Medulla oblongata (tissue), 1 donor: Measurements from ENCODE around the gene ZNF566.
"Not testable (repeated sequence)": the region's sequence is repeated elsewhere in the genome, so short reads cannot be mapped to it uniquely, and the experiment has no call there.

Experiments
- DNase-seq: peaks from one replicate; pipeline ENCODE4 v3.0.0-alpha.2; 2015; ENCODE audit errors: extremely low spot score

The ZNF566 gene

GRCh38 chr19:36489118-36489919 lies at the start of gene ZNF566:
Gene ZNF566, minus strand, starts transcription at chr19:36489561. Its CDS starts 13,004 bp downstream, at chr19:36476557.
- DNase-seq, result peak; percentile 96

- DNase-seq, result peak; percentile 2
These were observed 39.7 kb upstream of the ZNF566 start for GRCh38 chr19:36528921-36529518.

GRCh38 chr19:36528194-36528920 lies 39.0 kb upstream of the ZNF566 start, which contains the start of gene ZNF260:
Gene ZNF260, minus strand, starts transcription at chr19:36528271. Its CDS starts 13,033 bp downstream, at chr19:36515238.
- DNase-seq, result peak; percentile 99

- no peak for DNase-seq
These were observed 38.5 kb upstream of the ZNF566 start for GRCh38 chr19:36527873-36528193.

GRCh38 chr19:36527341-36527740 lies 38.0 kb upstream of the ZNF566 start:
- peak; percentile 17 for DNase-seq

GRCh38 chr19:36526581-36526980 lies 37.2 kb upstream of the ZNF566 start:
- DNase-seq, result no peak

- no peak for DNase-seq
These were observed 35.3 kb upstream of the ZNF566 start for GRCh38 chr19:36524617-36525016.

- DNase-seq, result no peak
These were observed 24.8 kb upstream of the ZNF566 start for GRCh38 chr19:36514012-36514612.

- DNase-seq, result no peak
These were observed 19.0 kb upstream of the ZNF566 start for GRCh38 chr19:36508325-36508724.

- no peak for DNase-seq
These were observed 12.6 kb upstream of the ZNF566 start for GRCh38 chr19:36501973-36502372.

- no peak for DNase-seq
These were observed 7.6 kb upstream of the ZNF566 start for GRCh38 chr19:36497001-36497400.

- peak; percentile 76 for DNase-seq
These were observed 3.5 kb upstream of the ZNF566 start for GRCh38 chr19:36492689-36493453.

- DNase-seq, result not testable (repeated sequence)
These were observed 1.5 kb upstream of the ZNF566 start for GRCh38 chr19:36490846-36491245.

GRCh38 chr19:36489920-36490415 lies 607 bp upstream of the ZNF566 start:
- DNase-seq, result peak; percentile 92

GRCh38 chr19:36488846-36489117 lies 579 bp downstream of the ZNF566 start:
- DNase-seq, result peak; percentile 33

- no peak for DNase-seq
These were observed 1.1 kb downstream of the ZNF566 start for GRCh38 chr19:36488118-36488845.

- DNase-seq, result no peak
These were observed 5.7 kb downstream of the ZNF566 start for GRCh38 chr19:36483653-36484052.

GRCh38 chr19:36482876-36483275 lies 6.5 kb downstream of the ZNF566 start:
- DNase-seq, result peak; percentile 12

- DNase-seq, result no peak
These were observed 29.3 kb downstream of the ZNF566 start for GRCh38 chr19:36460046-36460445.

GRCh38 chr19:36456831-36457230 lies 32.5 kb downstream of the ZNF566 start:
- DNase-seq, result no peak
